PC-3 (cell line): ENCODE measurements around the gene PCBD1. TPM values are rescaled to one million over a fixed set of nuclear protein-coding genes. Genes with fewer than 3 reads are reported as not detected.

Experiments
- ATAC-seq: fragments of 200-7000 bp; cut with Tn5 transposase; 2 replicates; pipeline ENCODE4 v1.9.1; 2020; ENCODE audit warnings: mild to moderate bottlenecking, moderate library complexity
- BruUV-seq: library from RNA; stranded (reverse); fragments of 400-500 nt; replicated peaks from 2 replicates; lab custom pipeline; 2021; lab: Mats Ljungman, UMichigan
- CTCF ChIA-PET: fragments of 300-600 bp; sonication (Branson Sonifier 250); formaldehyde crosslinking; loops from one replicate; lab custom pipeline; 2022; ENCODE audit warnings: antibody characterized with exemption; lab: Charles Lee
- POLR2A ChIA-PET: fragments of 300-600 bp; sonication (Branson Sonifier 250); formaldehyde crosslinking; loops from one replicate; lab custom pipeline; 2022; ENCODE audit warnings: antibody characterized with exemption; ENCODE audit not compliant: unreplicated experiment; lab: Charles Lee
- DNase-seq: peaks from one replicate; pipeline ENCODE4 v3.0.0-alpha.2; 2015
- H2AFZ ChIP-seq: fragments of 300-600 bp; sonication (generic); 2 replicates; pipeline ENCODE4 v1.6.0; 2016; ENCODE audit warnings: antibody characterized with exemption, low read length
- H3F3A ChIP-seq: fragments of 300-600 bp; sonication (generic); one replicate; pipeline ENCODE4 v1.6.0; 2017; ENCODE audit warnings: antibody characterized with exemption, low read length, control low read depth, mild to moderate bottlenecking; ENCODE audit not compliant: unreplicated experiment
- H3K27ac ChIP-seq: fragments of 300-600 bp; sonication (generic); 2 replicates; pipeline ENCODE4 v1.5.1; 2016; ENCODE audit warnings: mild to moderate bottlenecking, low read length
- H3K27me3 ChIP-seq: fragments of 300-600 bp; sonication (generic); 2 replicates; pipeline ENCODE4 v1.6.1; 2016; ENCODE audit warnings: low read length, mixed read lengths
- H3K36me3 ChIP-seq: fragments of 300-600 bp; sonication (generic); 2 replicates; pipeline ENCODE4 v1.6.1; 2016; ENCODE audit warnings: low read depth, mixed run types, low read length, mixed read lengths
- H3K4me1 ChIP-seq: fragments of 300-600 bp; sonication (generic); 2 replicates; pipeline ENCODE4 v1.5.1; 2016; ENCODE audit warnings: low read length; ENCODE audit not compliant: insufficient read depth
- H3K4me2 ChIP-seq: fragments of 300-600 bp; sonication (generic); 2 replicates; pipeline ENCODE4 v1.6.0; 2016; ENCODE audit warnings: low read length
- H3K4me3 ChIP-seq: fragments of 300-600 bp; sonication (generic); 2 replicates; pipeline ENCODE4 v1.5.1; 2016; ENCODE audit warnings: mild to moderate bottlenecking, low read length, mixed read lengths
- H3K79me2 ChIP-seq: fragments of 300-600 bp; sonication (generic); 2 replicates; pipeline ENCODE4 v1.6.1; 2017; ENCODE audit warnings: low read length, mixed read lengths
- H3K9ac ChIP-seq: fragments of 300-600 bp; sonication (generic); 2 replicates; pipeline ENCODE4 v1.6.0; 2016; ENCODE audit warnings: mild to moderate bottlenecking, low read length
- H3K9me2 ChIP-seq: fragments of 300-600 bp; sonication (generic); replicated peaks from 2 replicates; pipeline ENCODE4 v1.6.1; 2016; ENCODE audit warnings: mixed run types, low read length, mixed read lengths
- H3K9me3 ChIP-seq: fragments of 300-600 bp; sonication (generic); 2 replicates; pipeline ENCODE4 v1.6.1; 2016; ENCODE audit warnings: low read length, mixed read lengths
- H4K20me1 ChIP-seq: fragments of 300-600 bp; sonication (generic); 2 replicates; pipeline ENCODE4 v1.6.1; 2016; ENCODE audit warnings: low read length, mixed read lengths
- EZH2 ChIP-seq: fragments of 300-600 bp; sonication (generic); IDR thresholded peaks from one replicate; pipeline ENCODE4 v1.6.1; 2017; ENCODE audit warnings: antibody characterized with exemption, mild to moderate bottlenecking, low read length; ENCODE audit not compliant: unreplicated experiment
- EZH2phosphoT487 ChIP-seq: fragments of 300-600 bp; sonication (generic); IDR thresholded peaks from 2 replicates; pipeline ENCODE4 v1.6.1; 2018; ENCODE audit warnings: mild to moderate bottlenecking, antibody characterized with exemption, low read length, borderline replicate concordance
- intact Hi-C: fragments of 100-400 bp; cut with micrococcal nuclease; formaldehyde crosslinking; loops from 2 replicates; pipeline ENCODE4 v1.9.0; 2023
- total RNA-seq: library from RNA; depleted of rRNA; stranded (reverse); fragments of >200 nt; gene quantifications from 2 replicates; pipeline ENCODE4 v1.2.3, GENCODE V29; 2014
- TF ChIP-seq, protein P1 (sequence below): fragments of 300-600 bp; sonication (generic); conservative IDR thresholded peaks from 2 replicates; pipeline ENCODE4 v1.5.1; 2017; ENCODE audit warnings: antibody characterized with exemption, low read depth, mild to moderate bottlenecking, low read length

Gene PCBD1
- total RNA-seq, 1 experiment from 2014 or later: 283 TPM

DNA sequence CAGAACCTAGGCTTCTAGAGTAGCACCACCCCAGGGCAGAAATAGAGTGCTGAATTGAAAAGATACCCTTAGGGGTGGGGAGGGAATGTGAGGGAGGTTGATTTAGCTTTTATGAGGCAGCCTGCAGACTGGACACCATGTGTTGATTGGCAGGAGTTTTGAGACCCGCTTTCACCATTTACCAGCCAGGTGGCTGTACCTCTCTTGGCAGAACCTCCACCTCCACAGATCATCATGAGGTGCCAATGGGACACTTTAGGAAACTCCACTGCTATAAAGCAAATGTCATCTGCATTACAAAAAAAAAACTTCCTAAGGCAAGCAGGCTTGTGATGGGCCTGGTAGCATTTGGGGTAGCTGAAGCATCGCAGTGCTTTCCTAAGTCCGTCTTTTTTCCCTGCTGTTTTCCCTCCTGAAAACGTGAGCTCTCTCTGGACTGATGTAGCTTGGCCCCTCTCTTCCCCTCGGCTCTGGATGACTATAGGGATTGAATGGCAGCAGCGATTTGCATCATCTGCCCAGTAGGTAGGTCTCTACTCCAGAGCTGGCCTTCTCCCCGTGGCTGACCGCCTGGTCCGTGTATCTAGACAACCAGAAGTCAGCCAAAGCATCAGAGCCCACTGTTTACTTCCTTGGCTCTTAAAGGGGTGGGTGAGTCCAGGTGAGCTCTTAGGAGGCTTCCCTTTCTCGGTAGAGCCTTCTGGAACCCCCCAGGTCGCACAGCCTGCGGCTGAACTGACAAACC is 1.3 kb downstream of the PCBD1 start:
- CTCF ChIA-PET: interaction anchor here (0.9 to 1.5 kb wide), 2 partner anchors 16 to 126 kb away, joined by 3 to 10 read pairs; no protein-coding TSS in a partner anchor
- intact Hi-C loops: no loop called here
- H3K4me3 ChIP-seq: peak overlapping the region; percentile 86
- no peak for TF ChIP-seq EZH2phosphoT487
- TF ChIP-seq, protein P1, sequence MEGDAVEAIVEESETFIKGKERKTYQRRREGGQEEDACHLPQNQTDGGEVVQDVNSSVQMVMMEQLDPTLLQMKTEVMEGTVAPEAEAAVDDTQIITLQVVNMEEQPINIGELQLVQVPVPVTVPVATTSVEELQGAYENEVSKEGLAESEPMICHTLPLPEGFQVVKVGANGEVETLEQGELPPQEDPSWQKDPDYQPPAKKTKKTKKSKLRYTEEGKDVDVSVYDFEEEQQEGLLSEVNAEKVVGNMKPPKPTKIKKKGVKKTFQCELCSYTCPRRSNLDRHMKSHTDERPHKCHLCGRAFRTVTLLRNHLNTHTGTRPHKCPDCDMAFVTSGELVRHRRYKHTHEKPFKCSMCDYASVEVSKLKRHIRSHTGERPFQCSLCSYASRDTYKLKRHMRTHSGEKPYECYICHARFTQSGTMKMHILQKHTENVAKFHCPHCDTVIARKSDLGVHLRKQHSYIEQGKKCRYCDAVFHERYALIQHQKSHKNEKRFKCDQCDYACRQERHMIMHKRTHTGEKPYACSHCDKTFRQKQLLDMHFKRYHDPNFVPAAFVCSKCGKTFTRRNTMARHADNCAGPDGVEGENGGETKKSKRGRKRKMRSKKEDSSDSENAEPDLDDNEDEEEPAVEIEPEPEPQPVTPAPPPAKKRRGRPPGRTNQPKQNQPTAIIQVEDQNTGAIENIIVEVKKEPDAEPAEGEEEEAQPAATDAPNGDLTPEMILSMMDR: no peak
- TF ChIP-seq EZH2: no peak
- H3K4me1 ChIP-seq: peaks cover 31% of the 10 kb centered on the region
- peaks cover 5% of the 10 kb centered on the region; the same call in 1 of the 2 replicates for H4K20me1 ChIP-seq
- BruUV-seq: TSS peak; percentile 34
- peaks cover 30% of the 10 kb centered on the region for H3K36me3 ChIP-seq
- no peaks in the 10 kb centered on the region for H3K9me3 ChIP-seq
- H3K27me3 ChIP-seq: no peaks in the 10 kb centered on the region
- peak overlapping the region; percentile 85 for H3K9ac ChIP-seq
- no peaks in the 10 kb centered on the region for H3F3A ChIP-seq
- ATAC-seq (no peak), DNase-seq (no peak)
- peaks cover 41% of the 10 kb centered on the region for H3K79me2 ChIP-seq
- no peak overlapping the region for H3K27ac ChIP-seq
- peak overlapping the region; percentile 86 for H3K4me2 ChIP-seq
- H2AFZ ChIP-seq: peak overlapping the region; percentile 94
- no peaks in the 10 kb centered on the region for H3K9me2 ChIP-seq
- POLR2A ChIA-PET: interaction anchor here (0.5 to 0.6 kb wide), 3 partner anchors 68 to 433 kb away, joined by 3 to 31 read pairs (median 7); no protein-coding TSS in a partner anchor

DNA sequence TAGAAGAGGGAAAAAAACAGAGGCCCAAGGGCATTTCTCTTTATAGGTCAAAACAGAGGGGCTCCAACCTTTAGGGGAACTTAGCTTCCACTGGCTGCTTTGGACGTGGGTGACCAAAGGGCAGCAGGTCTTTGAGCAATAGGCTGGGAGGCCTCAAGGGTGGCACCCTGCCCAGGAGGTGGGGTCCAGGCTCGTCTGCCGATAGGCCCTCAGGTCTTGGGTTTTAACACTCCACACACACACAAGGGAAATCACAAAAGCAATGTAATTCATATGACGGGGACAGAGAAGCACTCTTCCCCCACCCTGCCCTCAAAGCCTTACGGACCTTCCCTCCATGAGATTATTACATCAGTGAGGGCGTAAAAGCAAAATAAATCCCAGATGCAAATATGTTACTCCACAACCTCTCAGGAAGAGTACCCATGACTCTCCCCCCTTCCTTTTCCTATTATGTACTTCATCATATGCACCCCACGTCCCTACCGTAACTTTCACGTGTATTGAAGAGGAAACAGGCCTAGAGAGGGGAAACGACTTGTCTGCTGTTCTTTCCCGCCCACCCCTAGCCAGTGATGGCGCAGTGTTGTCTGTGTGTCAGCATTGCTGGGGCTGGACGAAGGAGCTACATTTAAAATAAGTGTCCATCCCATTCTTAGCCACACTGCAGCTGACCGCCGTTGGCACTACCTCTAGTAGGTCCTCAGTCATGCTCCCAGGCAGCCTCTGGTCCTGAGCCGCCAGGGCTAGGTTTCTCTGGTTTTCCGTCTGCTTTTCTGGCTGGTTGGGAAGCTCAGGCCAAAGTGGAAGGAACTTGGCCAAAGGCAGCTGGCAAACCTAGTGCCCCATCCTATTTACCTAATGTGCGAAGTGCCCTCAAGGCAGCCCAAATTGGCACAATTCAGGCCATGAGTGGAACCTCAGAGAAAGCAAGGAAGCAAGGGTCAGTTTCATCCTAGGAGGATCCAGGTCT is 2.1 kb downstream of the PCBD1 start:
- no peaks in the 10 kb centered on the region for H3K9me3 ChIP-seq
- H3K4me3 ChIP-seq: no peak overlapping the region
- H3K79me2 ChIP-seq: peaks cover 41% of the 10 kb centered on the region
- ATAC-seq (no peak), DNase-seq (no peak)
- peak overlapping the region; percentile 86 for H3K4me2 ChIP-seq
- H3K9ac ChIP-seq: no peak overlapping the region
- no TSS peak for BruUV-seq
- peaks cover 30% of the 10 kb centered on the region for H3K36me3 ChIP-seq
- peaks cover 27% of the 10 kb centered on the region for H3K4me1 ChIP-seq
- peaks cover 5% of the 10 kb centered on the region; the same call in 1 of the 2 replicates for H4K20me1 ChIP-seq
- H3K9me2 ChIP-seq: no peaks in the 10 kb centered on the region
- POLR2A ChIA-PET: interaction anchor here (0.6 kb wide), 1 partner anchor 69 kb away, joined by 3 read pairs; no protein-coding TSS in a partner anchor
- H3F3A ChIP-seq: no peaks in the 10 kb centered on the region
- CTCF ChIA-PET: no interaction called here
- no peak overlapping the region for H3K27ac ChIP-seq
- TF ChIP-seq EZH2 (no peak), EZH2phosphoT487 (no peak)
- TF ChIP-seq, protein P1: no peak
- no peak overlapping the region for H2AFZ ChIP-seq
- H3K27me3 ChIP-seq: no peaks in the 10 kb centered on the region
- intact Hi-C loops: no loop called here
